Hematopoietic multipotent progenitor cell treated with erythropoietin and hydrocortisone succinate and interleukin-3 and kit ligand, for 8 days (in vitro differentiated cells): Measurements from ENCODE around the gene CCDC102A.
A peak's percentile ranks its signal among the peaks of the same experiment; 100 is the strongest.

Source experiments
- DNase-seq: peaks from one replicate; pipeline ENCODE4 v3.0.0-alpha.2; 2015

The CCDC102A gene

GRCh38 chr16:57498031-57498430 lies 38.3 kb downstream of the CCDC102A start:
- no peak for DNase-seq

- DNase-seq: no peak
These were observed 39.2 kb downstream of the CCDC102A start for GRCh38 chr16:57497121-57497520.

GRCh38 chr16:57493767-57494166 lies 42.6 kb downstream of the CCDC102A start:
- DNase-seq: no peak

- DNase-seq: no peak
These were observed 47.1 kb downstream of the CCDC102A start for GRCh38 chr16:57489229-57489628.

GRCh38 chr16:57486858-57487834 lies 49.2 kb downstream of the CCDC102A start:
- DNase-seq: no peak

GRCh38 chr16:57485916-57486857 lies 50.2 kb downstream of the CCDC102A start, which contains the start of gene DOK4:
TSS of gene DOK4 (minus strand) at chr16:57486493. CDS start at chr16:57479507, 6,986 bp downstream.
- peak; percentile 71 for DNase-seq

GRCh38 chr16:57485091-57485915 lies 51.1 kb downstream of the CCDC102A start:
- DNase-seq: no peak

- no peak for DNase-seq
These were observed 51.8 kb downstream of the CCDC102A start for GRCh38 chr16:57484515-57485005.

- no peak for DNase-seq
These were observed 52.5 kb downstream of the CCDC102A start for GRCh38 chr16:57483725-57484514.

- DNase-seq: no peak
These were observed 53.4 kb downstream of the CCDC102A start for GRCh38 chr16:57482845-57483545.

- no peak for DNase-seq
These were observed 55.0 kb downstream of the CCDC102A start for GRCh38 chr16:57481421-57481820.

GRCh38 chr16:57480754-57481230 lies 55.6 kb downstream of the CCDC102A start:
- no peak for DNase-seq

- DNase-seq: no peak
These were observed 56.2 kb downstream of the CCDC102A start for GRCh38 chr16:57479976-57480753.

GRCh38 chr16:57479205-57479975 lies 57.0 kb downstream of the CCDC102A start:
- no peak for DNase-seq

- DNase-seq: no peak
These were observed 57.8 kb downstream of the CCDC102A start for GRCh38 chr16:57478396-57479204.

- DNase-seq: no peak
These were observed 58.7 kb downstream of the CCDC102A start for GRCh38 chr16:57477531-57478202.
